Iris pigment epithelial cell (primary cell): ENCODE results near the gene COL18A1.
"Not testable (repeated sequence)": the region's sequence is repeated elsewhere in the genome, so short reads cannot be mapped to it uniquely, and the experiment has no call there.

Experiments used
- DNase-seq: peaks from one replicate; pipeline ENCODE4 v3.0.0-alpha.2; 2011; ENCODE audit warnings: low read depth

COL18A1 gene

DNA sequence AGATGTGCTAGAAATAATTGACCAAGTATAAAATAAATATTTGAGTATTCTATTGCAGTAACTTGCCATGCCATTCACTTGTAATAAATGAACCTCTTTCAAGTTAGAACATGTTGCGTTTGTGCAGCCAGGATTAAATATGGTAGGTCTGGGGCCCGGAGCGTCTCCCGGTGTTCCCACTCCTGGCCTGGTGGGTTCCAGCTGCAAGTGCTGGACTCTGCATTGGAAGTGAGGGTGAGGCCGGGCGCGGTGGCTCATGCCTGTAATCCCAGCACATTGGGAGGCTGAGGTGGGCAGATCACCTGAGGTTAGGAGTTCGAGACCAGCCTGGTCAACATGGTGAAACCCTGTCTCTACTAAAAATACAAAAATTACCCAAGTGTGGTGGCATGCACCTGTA, 156.3 kb downstream of the COL18A1 start:
- DNase-seq, result not testable (repeated sequence)

DNA sequence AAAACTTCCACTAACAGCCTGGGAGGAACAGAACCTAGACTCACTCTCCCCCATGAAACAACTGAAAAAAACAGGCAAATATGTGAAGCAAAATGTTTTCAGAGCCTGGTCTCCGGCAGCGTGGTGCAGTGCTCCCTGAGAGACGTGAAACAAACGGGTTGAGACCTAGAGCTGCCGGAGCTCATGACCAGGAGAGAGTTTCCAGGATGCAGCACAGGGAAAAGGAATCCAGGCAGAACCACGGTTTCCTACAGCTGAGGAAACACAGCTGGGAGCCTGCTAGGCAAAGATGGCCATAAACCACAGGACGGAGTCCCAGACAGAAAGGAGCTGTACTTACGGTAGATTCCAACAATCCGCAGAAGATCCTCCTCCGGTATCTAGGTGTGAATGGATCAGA, 157.4 kb downstream of the COL18A1 start:
- DNase-seq, result no peak

DNA sequence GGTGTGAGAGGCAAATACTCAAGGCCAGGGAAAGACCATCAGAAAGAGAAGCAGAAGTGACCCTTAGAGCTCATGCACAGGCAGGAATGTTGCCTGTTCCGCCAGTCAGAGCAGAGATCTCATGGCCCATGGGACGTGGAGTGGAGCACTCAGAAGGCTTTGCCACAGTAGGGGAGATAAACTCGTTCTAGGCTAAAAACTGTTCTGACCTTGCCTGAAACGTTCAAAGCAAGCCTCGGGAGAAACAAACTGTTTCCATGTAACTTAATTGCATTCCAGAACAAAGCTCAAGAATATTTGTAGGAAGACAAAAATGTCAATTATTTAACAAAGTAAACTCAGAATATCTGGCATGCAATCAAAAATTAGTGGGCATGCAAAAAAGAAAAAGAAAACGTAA, 158.0 kb downstream of the COL18A1 start:
- peak; percentile 70 for DNase-seq
